CD4-positive, alpha-beta T cell (primary cell): Measurements from ENCODE around the gene CCDC17. TPM values are rescaled to one million over a fixed set of nuclear protein-coding genes. Genes with fewer than 3 reads are reported as not detected.
A peak's percentile ranks its signal among the peaks of the same experiment; 100 is the strongest.
"Not testable (repeated sequence)": the region's sequence is repeated elsewhere in the genome, so short reads cannot be mapped to it uniquely, and the experiment has no call there.

Experiments
- ATAC-seq: fragments of 200-7000 bp; cut with Tn5 transposase; one replicate; pipeline ENCODE4 v1.10.0; 2022; ENCODE audit warnings: mild to moderate bottlenecking; ENCODE audit not compliant: poor library complexity
- CTCF ChIA-PET: fragments of 350-600 bp; sonication (Branson Sonifier 250); formaldehyde crosslinking; loops from one replicate; lab custom pipeline; 2021; ENCODE audit warnings: antibody characterized with exemption, inconsistent platforms; lab: Charles Lee
- POLR2A ChIA-PET: fragments of 350-600 bp; sonication (Branson Sonifier 250); formaldehyde crosslinking; loops from one replicate; lab custom pipeline; 2021; ENCODE audit warnings: antibody characterized with exemption, inconsistent platforms; lab: Charles Lee
- DNase-seq, 14 experiments: peaks; one replicate each; pipeline ENCODE4 v3.0.0-alpha.2; 2013 to 2020; ENCODE audit warnings: mixed read lengths in 2 of 14
- H3K27ac ChIP-seq, 2 donors: one replicate each; pipeline versions ENCODE4 v1.5.1 to v1.7.0; 2013; ENCODE audit warnings: low read length in 2 of 2, low read depth in 1 of 2, mild to moderate bottlenecking in 1 of 2
- H3K27me3 ChIP-seq, 2 experiments: 1 replicate in 1 of 2; 2 replicates in 1 of 2; pipeline versions ENCODE4 v1.6.1 to v1.7.0; 2013; ENCODE audit warnings: low read length in 2 of 2, control low read depth in 1 of 2, mild to moderate bottlenecking in 1 of 2, moderate library complexity in 1 of 2; ENCODE audit not compliant: insufficient read depth in 2 of 2, control insufficient read depth in 1 of 2
- H3K36me3 ChIP-seq: one replicate; pipeline ENCODE4 v1.6.1; 2013; ENCODE audit warnings: low read length, control low read depth; ENCODE audit not compliant: insufficient read depth
- H3K4me1 ChIP-seq: one replicate; pipeline ENCODE4 v1.6.1; 2013; ENCODE audit warnings: low read length, control low read depth; ENCODE audit not compliant: insufficient read depth
- H3K4me3 ChIP-seq: one replicate; pipeline ENCODE4 v1.5.1; 2013; ENCODE audit warnings: mild to moderate bottlenecking, low read length, moderate library complexity
- H3K9me3 ChIP-seq, 2 experiments: 1 replicate in 1 of 2; 2 replicates in 1 of 2; pipeline versions ENCODE4 v1.6.1 to v1.7.0; 2013; ENCODE audit warnings: low read length in 2 of 2, mild to moderate bottlenecking in 2 of 2, control low read depth in 1 of 2, moderate library complexity in 1 of 2; ENCODE audit not compliant: control insufficient read depth in 1 of 2, insufficient read depth in 1 of 2
- H3K27ac Mint-ChIP-seq: one replicate; pipeline ENCODE4 v1.8.0; 2020; ENCODE audit warnings: mixed read lengths
- H3K27me3 Mint-ChIP-seq: one replicate; pipeline ENCODE4 v1.8.0; 2021; ENCODE audit warnings: mixed read lengths
- H3K36me3 Mint-ChIP-seq: one replicate; pipeline ENCODE4 v1.8.0; 2021; ENCODE audit warnings: low read depth, mixed read lengths
- H3K4me1 Mint-ChIP-seq: one replicate; pipeline ENCODE4 v1.8.0; 2021; ENCODE audit warnings: low read depth, mixed read lengths
- H3K4me3 Mint-ChIP-seq: one replicate; pipeline ENCODE4 v1.8.0; 2020; ENCODE audit warnings: mild to moderate bottlenecking, mixed read lengths
- H3K9me3 Mint-ChIP-seq: one replicate; pipeline ENCODE4 v1.8.0; 2020; ENCODE audit warnings: mixed read lengths
- CTCF ChIP-seq: fragments of 200-600 bp; IDR thresholded peaks from one replicate; pipeline ENCODE4 v1.8.0; 2022; ENCODE audit warnings: antibody characterized with exemption, mild to moderate bottlenecking
- intact Hi-C, 2 experiments: fragments of 100-400 bp; cut with DNase I in 1 of 2; cut with micrococcal nuclease in 1 of 2; formaldehyde crosslinking; loops; one replicate each; pipeline versions ENCODE4 v1.15.1 to v1.9.0; 2023 to 2025; cut with DNase I, micrococcal nuclease
- total RNA-seq, 174 experiments: library from RNA in 2 of 174; stranded (reverse) in 2 of 174; gene quantifications; one replicate each; pipeline ENCODE4 v1.2.3 and lab custom pipeline; 2021 to 2026

The CCDC17 gene
- total RNA-seq, 2 experiments from 2014 or later = 2.1 to 2.3 TPM

GRCh38 chr1:45604239-45604638, 19.6 kb downstream of the CCDC17 start:
- peak overlapping the region; percentile 42 for H3K27ac Mint-ChIP-seq
- CTCF ChIA-PET = no interaction called here

GRCh38 chr1:45596765-45597164, 27.1 kb downstream of the CCDC17 start:
- H3K9me3 ChIP-seq, H3K4me3 ChIP-seq, H3K4me3 Mint-ChIP-seq, intact Hi-C loops, H3K9me3 Mint-ChIP-seq, ATAC-seq, H3K4me1 ChIP-seq, DNase-seq, CTCF ChIA-PET, H3K27me3 ChIP-seq, H3K27ac Mint-ChIP-seq, H3K27me3 Mint-ChIP-seq, H3K27ac ChIP-seq: not testable (repeated sequence)
- peaks cover 47% of the 10 kb centered on the region for H3K4me1 Mint-ChIP-seq
- peaks cover 80% of the 10 kb centered on the region for H3K36me3 Mint-ChIP-seq
- H3K36me3 ChIP-seq = peaks cover 41% of the 10 kb centered on the region
- POLR2A ChIA-PET = interaction anchor here (0.6 kb wide), 1 partner anchor 74 kb away, joined by 3 read pairs; no protein-coding TSS in a partner anchor

More at GRCh38 chr1:45604239-45604638, 19.6 kb downstream of the CCDC17 start:
- H3K36me3 ChIP-seq = peaks cover 76% of the 10 kb centered on the region
- TF ChIP-seq CTCF = no peak
- no peaks in the 10 kb centered on the region for H3K27me3 Mint-ChIP-seq
- H3K4me1 Mint-ChIP-seq = peaks cover 60% of the 10 kb centered on the region
- intact Hi-C loops = no loop called here
- H3K9me3 ChIP-seq = no peaks in the 10 kb centered on the region
- DNase-seq = no peak
- H3K27me3 ChIP-seq = no peaks in the 10 kb centered on the region
- peaks cover 3% of the 10 kb centered on the region for H3K4me1 ChIP-seq
- no peak for ATAC-seq
- no peak overlapping the region for H3K4me3 ChIP-seq
- H3K27ac ChIP-seq = no peak overlapping the region
- no peak overlapping the region for H3K4me3 Mint-ChIP-seq
- no peaks in the 10 kb centered on the region for H3K9me3 Mint-ChIP-seq
- POLR2A ChIA-PET = interaction anchor here (0.6 kb wide), 2 partner anchors 61 to 722 kb away, joined by 3 to 4 read pairs; no protein-coding TSS in a partner anchor
- H3K36me3 Mint-ChIP-seq = peaks cover 87% of the 10 kb centered on the region

GRCh38 chr1:45594412-45594811, 29.4 kb downstream of the CCDC17 start:
- H3K4me1 ChIP-seq = peaks cover under 1% of the 10 kb centered on the region
- H3K27ac ChIP-seq = no peak overlapping the region
- Mint-ChIP-seq H3K27ac (no peak overlapping the region), H3K36me3 (peaks cover 72% of the 10 kb centered on the region), H3K4me3 (no peak overlapping the region), H3K4me1 (peaks cover 36% of the 10 kb centered on the region), H3K9me3 (no peaks in the 10 kb centered on the region), H3K27me3 (no peaks in the 10 kb centered on the region)
- H3K27me3 ChIP-seq = no peaks in the 10 kb centered on the region
- intact Hi-C loops = no loop called here
- POLR2A ChIA-PET = interaction anchor here (0.6 kb wide), 1 partner anchor 91 kb away, joined by 5 read pairs; no protein-coding TSS in a partner anchor
- no peak for TF ChIP-seq CTCF
- H3K9me3 ChIP-seq = no peaks in the 10 kb centered on the region
- H3K4me3 ChIP-seq = no peak overlapping the region
- ATAC-seq = no peak
- H3K36me3 ChIP-seq = peaks cover 45% of the 10 kb centered on the region
- CTCF ChIA-PET = no interaction called here
- DNase-seq = no peak

- CTCF ChIA-PET = no interaction called here
- H3K36me3 ChIP-seq = peaks cover 31% of the 10 kb centered on the region
- no peak for DNase-seq
- no peak for ATAC-seq
- no peaks in the 10 kb centered on the region for H3K9me3 ChIP-seq
- POLR2A ChIA-PET = no interaction called here
- intact Hi-C loops = loop anchor here (5.0 to 10.0 kb wide), 5 partner anchors 162 to 1885 kb away; partner anchors contain the start of genes BTBD19 (in 2 of the 2), DYNLT4 (in 2 of the 2), PLK3 (in 2 of the 2) and IPP (in 1 of the 2)
- Mint-ChIP-seq H3K4me3 (no peak overlapping the region), H3K9me3 (no peaks in the 10 kb centered on the region), H3K27me3 (no peaks in the 10 kb centered on the region), H3K36me3 (peaks cover 39% of the 10 kb centered on the region), H3K27ac (no peak overlapping the region), H3K4me1 (peaks cover 48% of the 10 kb centered on the region)
- H3K4me1 ChIP-seq = peaks cover 37% of the 10 kb centered on the region
- H3K27me3 ChIP-seq = no peaks in the 10 kb centered on the region
- no peak overlapping the region for H3K27ac ChIP-seq
- no peak for TF ChIP-seq CTCF
- no peak overlapping the region for H3K4me3 ChIP-seq
Measured at GRCh38 chr1:45589861-45590260, 34.0 kb downstream of the CCDC17 start.
